H54 (cell line): ENCODE data around the gene FKBP2.
A peak's percentile ranks its signal among the peaks of the same experiment; 100 is the strongest.

Experiments used
- DNase-seq: peaks from one replicate; pipeline ENCODE4 v3.0.0; 2011; ENCODE audit warnings: low spot score, mixed read lengths; ENCODE audit not compliant: insufficient read length
- FAIRE-seq: peaks from 3 replicates; lab custom pipeline; 2011; peaks lifted over from hg19 to GRCh38; lab: Jason Lieb, UNC
- POLR2A ChIP-seq: IDR thresholded peaks from 2 replicates; pipeline ENCODE4 v1.6.1; 2011; ENCODE audit warnings: low read depth, mild to moderate bottlenecking, low read length

FKBP2 gene

DNA sequence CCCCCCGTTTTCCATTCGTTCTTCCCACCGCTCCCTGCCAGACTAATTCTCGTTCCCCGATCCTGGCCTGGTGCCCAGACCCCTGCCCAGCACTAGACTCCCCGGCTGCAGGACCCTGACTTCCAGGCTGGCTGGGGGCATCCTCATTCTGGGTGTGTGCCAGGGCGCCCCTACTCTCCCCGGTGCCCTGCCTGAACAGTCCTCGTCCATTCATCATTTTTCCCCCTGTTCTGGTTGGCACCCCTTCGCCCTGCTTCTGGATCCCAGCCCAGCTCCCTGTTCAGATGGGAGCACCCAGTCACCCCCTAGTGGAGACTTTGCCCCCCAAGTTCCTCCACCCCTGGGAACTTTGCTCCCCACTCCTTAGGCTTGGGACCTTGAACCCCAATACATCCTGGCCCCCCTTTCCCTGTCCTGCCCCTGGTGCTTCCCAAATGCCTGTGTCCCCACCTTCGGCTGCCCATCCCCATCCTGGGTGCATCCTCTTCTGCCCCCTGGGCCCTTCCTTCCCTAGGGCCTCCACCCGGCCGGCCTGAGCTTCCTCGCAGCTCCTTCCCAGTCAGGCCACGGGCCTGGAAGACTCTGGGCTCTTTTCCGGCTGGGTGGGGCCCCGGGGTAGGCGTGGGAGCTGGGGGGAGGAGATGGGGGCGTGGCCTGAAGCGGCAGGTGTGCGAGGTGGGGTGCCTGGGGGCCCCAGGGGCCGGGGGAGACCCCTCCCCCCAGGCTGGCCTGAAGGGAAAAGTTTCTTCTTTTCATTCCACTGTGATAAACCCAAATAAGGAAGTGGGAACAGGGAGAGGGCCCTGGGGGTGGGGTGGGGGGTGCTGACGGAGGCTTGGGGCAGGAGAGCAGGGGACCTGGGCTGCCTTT is 11.3 kb downstream of the FKBP2 start:
- DNase-seq = peak; percentile 86
- peak; percentile 69 for TF ChIP-seq POLR2A
- FAIRE-seq = no peak

DNA sequence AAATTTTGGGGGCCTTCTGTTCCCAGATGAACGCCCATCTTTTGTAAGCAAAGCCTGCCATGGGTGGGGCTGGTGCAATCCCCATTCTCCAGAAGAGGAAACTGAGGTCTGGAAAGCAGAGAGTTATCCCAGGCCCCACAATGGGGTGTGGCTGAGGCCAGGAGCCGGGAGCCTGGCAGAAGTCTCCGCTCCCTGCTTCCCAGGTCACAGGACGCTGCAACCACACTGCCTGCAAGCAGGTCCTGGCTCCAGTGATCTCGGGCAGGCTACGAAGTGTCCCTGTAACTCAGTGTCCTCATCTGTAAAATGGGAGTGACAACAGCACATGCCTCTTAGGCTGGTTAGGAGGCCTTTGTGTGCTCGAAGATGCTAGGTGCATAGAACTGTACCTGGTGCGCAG is 12.1 kb downstream of the FKBP2 start:
- no peak for DNase-seq
- FAIRE-seq = no peak
- no peak for TF ChIP-seq POLR2A

DNA sequence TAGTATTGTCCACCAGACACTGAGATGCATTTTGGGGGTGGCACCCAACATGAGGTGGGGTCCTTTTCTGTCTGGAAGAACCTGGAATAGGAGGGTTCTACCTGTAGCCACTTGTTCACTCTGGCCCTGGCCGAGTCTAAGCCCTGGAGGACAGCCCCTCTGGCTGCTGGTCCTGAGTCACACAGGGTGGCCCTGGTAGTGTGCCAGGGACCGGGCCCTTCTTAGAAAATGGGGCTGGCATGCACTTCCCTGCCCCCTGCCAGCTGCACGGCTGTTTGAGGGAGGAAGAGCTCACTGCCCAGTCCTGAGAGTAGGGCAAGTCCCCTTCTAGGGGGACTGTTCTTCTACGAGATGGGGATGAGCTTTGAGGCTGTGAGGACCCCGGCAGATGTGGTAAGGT is 12.6 kb downstream of the FKBP2 start:
- no peak for TF ChIP-seq POLR2A
- no peak for DNase-seq
- FAIRE-seq = no peak

DNA sequence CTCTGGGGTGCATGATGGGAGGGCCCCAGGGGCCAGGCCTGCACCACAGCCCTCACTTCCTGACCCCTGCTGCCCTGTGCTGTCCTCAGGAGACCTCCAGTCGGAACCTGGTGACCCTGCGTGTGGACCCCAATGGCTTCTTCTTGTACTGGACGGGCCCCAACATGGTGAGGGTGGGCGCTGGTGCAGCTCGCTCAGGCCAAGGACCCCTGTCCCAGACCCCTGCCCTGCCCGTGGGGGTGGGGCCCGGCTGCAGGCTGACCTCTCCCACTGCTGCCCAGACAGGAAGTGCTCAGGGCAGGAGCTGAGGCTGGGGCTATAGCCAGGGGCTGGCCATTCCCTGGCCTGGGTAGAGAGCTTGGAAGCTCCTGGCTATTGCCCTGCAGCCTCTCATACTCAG is 13.4 kb downstream of the FKBP2 start:
- TF ChIP-seq POLR2A = no peak
- FAIRE-seq (no peak), DNase-seq (no peak)

DNA sequence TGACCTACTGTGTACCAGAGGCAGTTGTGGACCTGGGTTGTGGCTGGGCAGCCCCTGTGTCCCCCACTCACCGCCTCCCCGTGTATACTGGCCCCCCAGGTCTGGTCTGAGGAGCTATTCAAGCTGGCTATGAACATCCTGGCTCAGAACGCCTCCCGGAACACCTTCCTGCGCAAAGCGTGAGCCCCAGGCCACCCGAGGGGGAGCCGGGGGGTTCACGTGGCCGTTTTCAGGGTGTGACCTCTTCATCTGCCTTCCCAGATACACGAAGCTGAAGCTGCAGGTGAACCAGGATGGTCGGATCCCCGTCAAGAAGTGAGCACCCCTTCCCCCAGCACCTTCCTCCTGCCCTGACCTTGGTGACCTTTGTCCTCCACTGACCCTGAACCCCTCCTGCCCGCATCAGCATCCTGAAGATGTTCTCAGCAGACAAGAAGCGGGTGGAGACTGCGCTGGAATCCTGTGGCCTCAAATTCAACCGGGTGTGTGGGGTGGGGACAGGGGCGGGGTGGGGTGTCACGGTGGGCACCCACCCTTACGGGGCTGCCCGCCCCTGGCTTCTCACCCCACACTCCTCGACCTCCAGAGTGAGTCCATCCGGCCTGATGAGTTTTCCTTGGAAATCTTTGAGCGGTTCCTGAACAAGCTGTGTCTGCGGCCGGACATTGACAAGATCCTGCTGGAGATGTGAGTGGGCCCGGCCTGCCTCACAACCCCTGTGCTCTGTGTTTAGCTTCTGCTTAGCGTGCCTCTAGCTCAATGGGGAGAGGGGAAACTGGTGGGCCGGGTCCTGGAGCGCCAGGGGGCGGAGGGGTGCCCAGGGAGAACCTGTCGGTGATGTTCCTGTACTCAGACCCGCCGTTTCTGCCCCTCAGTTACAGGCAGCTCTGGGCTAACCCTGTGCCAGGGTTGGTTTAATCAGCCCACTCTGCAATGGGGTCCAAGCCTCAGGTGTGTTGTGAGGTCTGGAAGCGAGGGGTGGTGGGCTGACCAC is 14.5 kb downstream of the FKBP2 start:
- no peak for TF ChIP-seq POLR2A
- DNase-seq (no peak), FAIRE-seq (no peak)

DNA sequence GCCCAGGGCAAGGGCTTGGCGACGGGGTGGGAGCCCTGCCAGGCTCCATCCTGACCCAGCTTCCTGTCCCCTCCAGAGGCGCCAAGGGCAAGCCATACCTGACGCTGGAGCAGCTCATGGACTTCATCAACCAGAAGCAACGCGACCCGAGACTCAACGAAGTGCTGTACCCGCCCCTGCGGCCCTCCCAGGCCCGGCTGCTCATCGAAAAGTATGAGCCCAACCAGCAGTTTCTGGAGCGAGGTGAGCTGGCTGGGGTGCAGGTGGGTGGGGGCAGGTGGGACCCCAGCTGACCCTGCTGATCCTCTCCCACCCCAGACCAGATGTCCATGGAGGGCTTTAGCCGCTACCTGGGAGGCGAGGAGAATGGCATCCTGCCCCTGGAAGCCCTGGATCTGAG is 15.4 kb downstream of the FKBP2 start:
- DNase-seq = no peak
- no peak for FAIRE-seq
- no peak for TF ChIP-seq POLR2A

DNA sequence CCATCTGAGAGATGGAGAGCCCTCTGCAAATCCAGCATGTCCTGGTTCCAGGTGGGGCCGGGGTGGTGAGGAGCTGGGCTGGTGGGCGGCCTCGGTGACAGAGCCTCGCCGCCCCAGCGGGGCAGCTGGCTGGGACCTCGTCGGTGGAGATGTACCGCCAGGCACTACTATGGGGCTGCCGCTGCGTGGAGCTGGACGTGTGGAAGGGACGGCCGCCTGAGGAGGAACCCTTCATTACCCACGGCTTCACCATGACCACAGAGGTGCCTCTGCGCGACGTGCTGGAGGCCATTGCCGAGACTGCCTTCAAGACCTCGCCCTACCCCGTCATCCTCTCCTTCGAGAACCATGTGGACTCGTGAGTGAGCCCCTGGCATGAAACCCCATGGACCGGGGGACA is 17.5 kb downstream of the FKBP2 start:
- DNase-seq (no peak), FAIRE-seq (no peak)
- TF ChIP-seq POLR2A = no peak

DNA sequence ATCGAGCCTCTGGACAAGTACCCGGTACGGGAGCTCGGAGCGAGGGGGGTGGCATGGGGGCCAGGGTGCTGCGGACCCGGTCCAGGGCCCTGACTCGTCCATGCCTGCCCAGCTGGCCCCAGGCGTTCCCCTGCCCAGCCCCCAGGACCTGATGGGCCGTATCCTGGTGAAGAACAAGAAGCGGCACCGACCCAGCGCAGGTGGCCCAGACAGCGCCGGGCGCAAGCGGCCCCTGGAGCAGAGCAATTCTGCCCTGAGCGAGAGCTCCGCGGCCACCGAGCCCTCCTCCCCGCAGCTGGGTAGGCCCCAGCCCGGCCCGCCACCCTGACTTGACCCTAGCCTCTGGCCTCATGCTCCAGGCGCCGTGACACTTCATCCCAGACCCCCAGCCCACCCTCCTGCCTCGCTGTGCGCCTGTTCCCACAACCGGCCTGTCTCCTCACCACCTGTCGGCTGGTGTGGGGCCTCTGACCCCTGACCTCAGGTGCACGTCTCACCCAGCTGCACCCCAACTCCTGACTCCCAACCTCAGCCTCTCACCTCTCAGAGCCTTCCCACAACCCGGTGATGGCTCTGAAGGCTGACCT is 18.1 kb downstream of the FKBP2 start:
- no peak for FAIRE-seq
- TF ChIP-seq POLR2A = no peak
- DNase-seq = no peak

DNA sequence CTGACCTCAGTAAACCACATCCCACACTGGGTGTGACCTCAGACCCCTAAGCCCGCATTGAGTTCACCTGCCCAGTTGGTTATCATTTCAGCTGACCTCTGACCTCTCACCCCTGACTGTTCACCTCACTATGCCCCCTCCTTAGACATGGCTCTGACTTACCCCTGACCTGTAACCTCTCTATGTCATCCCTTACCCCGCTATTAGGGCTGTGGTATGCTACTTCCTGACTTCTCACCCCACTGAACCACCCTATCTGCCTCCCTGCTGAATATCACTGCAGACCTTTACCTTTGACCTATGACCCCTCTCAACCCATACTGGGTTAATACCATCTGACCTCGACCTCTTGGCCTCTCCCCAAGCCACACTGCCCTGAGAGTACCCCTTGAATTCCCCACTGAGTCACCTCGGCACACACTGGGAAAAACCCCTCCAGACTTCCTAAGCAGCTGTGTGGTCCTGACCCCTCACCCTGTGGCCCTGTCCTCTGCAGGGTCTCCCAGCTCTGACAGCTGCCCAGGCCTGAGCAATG is 18.7 kb downstream of the FKBP2 start:
- no peak for FAIRE-seq
- TF ChIP-seq POLR2A = no peak
- DNase-seq = no peak

DNA sequence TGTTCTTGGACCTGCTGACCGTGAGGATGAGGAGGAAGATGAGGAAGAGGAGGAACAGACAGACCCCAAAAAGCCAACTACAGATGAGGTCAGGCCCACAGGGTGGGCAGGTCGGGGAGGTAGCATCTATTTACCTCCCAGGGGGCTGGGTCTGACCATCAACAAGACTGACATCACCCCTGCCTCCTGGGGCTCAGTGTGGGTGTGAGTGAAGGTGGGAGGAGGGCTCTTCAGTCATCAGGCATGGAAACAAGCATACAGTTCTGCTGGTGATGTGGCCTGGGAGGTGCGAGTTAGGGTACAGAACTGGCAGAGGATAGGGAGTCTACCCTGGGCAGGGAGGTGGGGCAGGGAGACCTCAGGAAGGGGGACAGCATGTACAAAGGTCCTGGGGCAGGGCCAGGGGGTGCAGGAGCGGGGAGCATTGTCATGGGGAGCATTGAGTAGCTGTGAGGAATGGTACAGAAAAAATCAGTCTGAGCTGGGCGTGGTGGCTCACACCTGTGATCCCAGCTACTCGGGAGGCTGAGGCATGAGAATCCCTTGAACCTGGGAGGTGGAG is 19.3 kb downstream of the FKBP2 start:
- TF ChIP-seq POLR2A = no peak
- no peak for FAIRE-seq

DNA sequence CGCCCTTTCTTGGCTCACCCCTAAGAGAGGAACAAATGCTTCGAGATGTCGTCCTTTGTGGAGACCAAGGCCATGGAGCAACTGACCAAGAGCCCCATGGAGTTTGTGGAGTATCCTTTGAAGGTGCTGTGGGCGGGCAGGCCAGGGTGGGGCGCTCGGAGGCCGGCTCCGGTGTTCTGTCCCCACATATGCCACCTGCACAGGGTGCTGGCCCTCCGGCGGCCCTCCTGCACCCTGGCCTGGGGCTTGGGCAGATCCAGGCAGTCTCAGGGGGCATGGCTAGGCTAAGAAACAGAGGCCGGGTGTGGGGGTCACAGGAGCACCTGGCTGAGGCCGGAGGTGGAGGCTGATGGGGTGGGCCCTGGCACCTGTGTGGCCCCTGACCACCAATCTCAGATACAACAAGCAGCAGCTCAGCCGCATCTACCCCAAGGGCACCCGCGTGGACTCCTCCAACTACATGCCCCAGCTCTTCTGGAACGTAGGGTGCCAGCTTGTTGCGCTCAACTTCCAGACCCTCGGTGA is 20.7 kb downstream of the FKBP2 start:
- FAIRE-seq (no peak), DNase-seq (no peak)
- TF ChIP-seq POLR2A = no peak

More for the DNA sequence above, 19.3 kb downstream of the FKBP2 start:
- no peak for DNase-seq

DNA sequence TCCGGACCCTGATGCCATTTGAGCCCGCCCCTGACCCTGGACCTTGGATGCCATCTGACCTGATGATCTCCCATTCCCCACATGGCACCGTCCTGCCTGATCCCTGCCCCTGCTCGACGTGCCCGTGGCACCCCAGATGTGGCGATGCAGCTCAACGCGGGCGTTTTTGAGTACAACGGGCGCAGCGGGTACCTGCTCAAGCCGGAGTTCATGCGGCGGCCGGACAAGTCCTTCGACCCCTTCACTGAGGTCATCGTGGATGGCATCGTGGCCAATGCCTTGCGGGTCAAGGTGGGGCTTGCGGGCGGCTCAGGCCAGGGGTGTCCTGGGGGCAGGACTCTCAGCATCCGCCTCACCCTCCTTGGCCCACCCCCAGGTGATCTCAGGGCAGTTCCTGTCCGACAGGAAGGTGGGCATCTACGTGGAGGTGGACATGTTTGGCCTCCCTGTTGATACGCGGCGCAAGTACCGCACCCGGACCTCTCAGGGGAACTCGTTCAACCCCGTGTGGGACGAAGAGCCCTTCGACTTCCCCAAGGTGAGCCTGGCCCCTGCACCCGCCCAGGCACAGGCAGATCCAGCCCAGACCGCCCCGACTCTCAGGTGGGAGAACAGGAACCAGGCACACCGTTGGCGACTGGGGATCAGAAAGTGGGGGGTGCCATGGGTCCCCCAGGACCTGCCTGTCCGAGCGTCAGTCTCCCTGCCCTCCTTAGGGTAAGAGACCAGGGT is 21.5 kb downstream of the FKBP2 start:
- no peak for TF ChIP-seq POLR2A
- FAIRE-seq (no peak), DNase-seq (no peak)
